Neural cell (in vitro differentiated cells): ENCODE data around the gene SLC35C1.

Source experiments
- CTCF ChIP-seq: fragments of 450-650 bp; IDR thresholded peaks from 2 replicates; pipeline ENCODE4 v1.5.1; 2014; ENCODE audit warnings: antibody characterized with exemption, mild to moderate bottlenecking, moderate library complexity; ENCODE audit not compliant: poor library complexity, severe bottlenecking
- EP300 ChIP-seq: fragments of 450-650 bp; conservative IDR thresholded peaks from 2 replicates; pipeline ENCODE4 v1.6.1; 2014; ENCODE audit warnings: antibody characterized with exemption, mild to moderate bottlenecking, moderate library complexity; ENCODE audit not compliant: poor library complexity, severe bottlenecking
- EZH2 ChIP-seq: fragments of 200-600, 300-800 bp; shearing (Covaris generic), sonication (generic); IDR thresholded peaks from 2 replicates; pipeline ENCODE4 v1.6.1; 2014; ENCODE audit warnings: antibody characterized with exemption, low read length, borderline replicate concordance, mild to moderate bottlenecking; ENCODE audit not compliant: insufficient read depth, poor library complexity, severe bottlenecking
- POLR2AphosphoS5 ChIP-seq: IDR thresholded peaks from 2 replicates; pipeline ENCODE4 v1.6.1; 2012
- SMC3 ChIP-seq: fragments of 450-650 bp; conservative IDR thresholded peaks from 2 replicates; pipeline ENCODE4 v1.6.1; 2014; ENCODE audit warnings: antibody characterized with exemption, mild to moderate bottlenecking, moderate library complexity; ENCODE audit not compliant: poor library complexity
- TAF1 ChIP-seq: IDR thresholded peaks from 2 replicates; pipeline ENCODE4 v1.6.1; 2012; ENCODE audit warnings: low read depth

- TF ChIP-seq EP300 (no peak), CTCF (no peak), POLR2AphosphoS5 (no peak), EZH2 (no peak), TAF1 (no peak), SMC3 (no peak)
Measured at GRCh38 chr11:45772449-45772774, 32.5 kb upstream of the SLC35C1 start.
